SKM-1 treated with dmso at 0.1 percent for 144 hours (cell line): ENCODE results near the gene NFS1.
A peak's percentile ranks its signal among the peaks of the same experiment; 100 is the strongest.

ENCODE experiments used
- DNase-seq: peaks from one replicate; lab custom pipeline; 2025; ENCODE audit not compliant: unreplicated experiment; lab: John Stamatoyannopoulos, UW

The NFS1 gene

GRCh38 chr20:35644806-35645205 lies 54.3 kb downstream of the NFS1 start:
- no peak for DNase-seq

GRCh38 chr20:35643045-35643444 lies 56.1 kb downstream of the NFS1 start:
- no peak for DNase-seq

DNA sequence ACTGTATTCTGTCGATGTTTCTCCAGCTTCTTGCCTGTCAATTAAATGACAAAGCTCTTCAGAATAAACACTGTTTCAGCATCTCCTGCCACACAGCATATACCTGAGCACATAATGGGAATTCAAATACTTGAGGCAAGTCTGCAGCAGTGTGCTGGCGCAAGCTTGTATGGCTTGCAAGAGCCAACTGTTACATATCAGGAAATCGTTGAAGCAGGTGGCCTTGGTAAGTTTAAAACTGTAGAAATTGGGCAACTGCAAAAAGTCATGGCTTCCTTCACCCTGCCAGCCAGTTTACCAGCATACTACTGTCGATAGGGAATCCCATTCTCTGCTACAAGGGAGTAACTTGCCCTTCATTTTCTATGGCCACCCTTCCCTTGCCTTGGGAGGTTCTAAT lies 57.4 kb downstream of the NFS1 start:
- DNase-seq, result no peak

- no peak for DNase-seq
These were observed 58.4 kb downstream of the NFS1 start for GRCh38 chr20:35640724-35641123.

- no peak for DNase-seq
These were observed 60.4 kb downstream of the NFS1 start for GRCh38 chr20:35638751-35639150.

- no peak for DNase-seq
These were observed 61.9 kb downstream of the NFS1 start for GRCh38 chr20:35637276-35637675.

DNA sequence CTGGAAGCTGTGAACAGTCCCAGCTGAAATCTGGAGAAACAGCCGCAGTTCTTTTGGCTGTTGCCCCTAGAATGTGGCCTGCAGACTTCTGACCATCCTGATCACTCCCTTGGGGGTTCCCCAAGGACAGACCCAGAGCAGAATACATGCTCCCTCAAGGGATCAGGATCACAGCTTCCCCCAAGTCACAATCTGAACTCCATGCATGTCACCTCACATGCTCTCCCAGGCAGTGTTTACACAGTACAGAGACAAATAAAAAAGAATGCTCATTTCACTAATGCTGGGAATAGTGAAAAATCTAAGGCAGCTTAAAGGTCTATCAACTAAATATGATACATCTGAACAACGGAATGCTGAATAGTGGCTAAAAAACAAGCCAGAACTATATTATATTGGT lies 63.1 kb downstream of the NFS1 start:
- no peak for DNase-seq

GRCh38 chr20:35635652-35636051 lies 63.5 kb downstream of the NFS1 start:
- DNase-seq, result no peak

DNA sequence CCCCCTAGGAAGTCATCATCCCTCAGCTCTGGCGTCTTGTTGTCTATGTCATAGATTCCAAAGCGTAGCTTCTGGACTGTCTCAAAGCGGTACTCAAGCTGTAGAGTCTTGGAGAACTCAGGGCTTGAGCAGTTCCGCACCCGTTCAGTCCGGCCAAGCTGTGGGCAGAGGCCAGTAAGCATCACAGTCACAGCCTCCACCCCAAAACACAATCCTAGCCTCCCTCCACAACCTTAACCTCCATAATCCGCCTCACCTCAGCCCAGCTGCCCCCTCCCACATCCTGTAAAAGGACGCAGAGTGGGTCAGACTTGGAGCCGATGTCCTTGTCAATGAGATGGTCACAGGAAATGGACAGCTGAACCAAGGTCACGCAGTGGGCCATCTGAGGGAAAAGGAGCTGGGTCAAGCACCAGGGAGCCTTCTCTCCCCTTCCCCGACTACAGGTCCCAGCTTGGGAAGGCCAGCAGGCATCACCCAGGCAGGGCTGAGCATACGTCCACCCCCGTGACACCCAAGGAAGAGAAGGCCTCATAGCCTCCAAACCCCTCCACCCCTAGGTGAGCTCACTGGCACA lies 66.5 kb downstream of the NFS1 start:
- DNase-seq, result no peak

- no peak for DNase-seq
These were observed 68.5 kb downstream of the NFS1 start for GRCh38 chr20:35630636-35631035.

- DNase-seq, result peak; percentile 21
These were observed 69.6 kb downstream of the NFS1 start for GRCh38 chr20:35629427-35630145.

DNA sequence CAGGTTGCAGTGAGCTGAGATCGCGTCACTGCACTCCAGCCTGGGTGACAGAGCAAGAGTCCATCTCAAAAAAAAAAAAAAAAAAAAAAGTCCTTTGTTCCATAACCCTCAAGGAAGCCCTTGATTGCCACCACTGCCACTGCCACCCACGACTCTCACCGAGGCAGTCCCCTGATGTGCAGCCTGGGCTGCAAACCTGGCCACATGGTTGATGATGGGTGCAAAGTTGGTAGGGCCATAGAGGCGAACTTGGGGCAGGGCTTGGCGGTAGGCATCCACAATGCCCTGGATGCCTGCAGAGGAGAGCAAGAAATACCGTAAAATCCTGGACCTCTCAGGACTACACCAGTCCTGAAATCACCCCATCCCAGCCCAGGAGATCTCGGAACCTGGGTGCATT lies 72.0 kb downstream of the NFS1 start:
- DNase-seq, result no peak

GRCh38 chr20:35626386-35627001 lies 72.7 kb downstream of the NFS1 start:
- DNase-seq, result no peak

GRCh38 chr20:35625584-35626385 lies 73.4 kb downstream of the NFS1 start:
- DNase-seq, result no peak

DNA sequence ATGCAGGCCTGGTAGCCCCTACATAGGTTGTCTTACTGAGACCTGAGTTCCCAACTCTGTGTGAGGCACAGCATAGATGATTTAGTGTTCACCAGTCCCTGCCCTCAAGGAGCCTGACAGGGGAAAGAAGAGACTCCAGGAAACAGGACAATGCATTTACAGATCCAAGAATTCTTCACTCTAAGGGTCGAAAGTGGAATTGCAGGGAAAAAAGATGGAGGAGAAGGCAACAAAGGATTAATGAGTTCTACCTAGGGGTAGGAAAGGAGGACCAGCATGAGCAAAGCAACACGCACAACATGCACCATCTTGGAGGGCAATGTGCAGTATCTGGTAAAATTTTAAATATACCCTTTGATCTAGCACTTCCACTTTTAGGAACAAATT lies 77.6 kb downstream of the NFS1 start:
- DNase-seq, result no peak

- no peak for DNase-seq
These were observed 78.2 kb downstream of the NFS1 start for GRCh38 chr20:35620818-35621559.

DNA sequence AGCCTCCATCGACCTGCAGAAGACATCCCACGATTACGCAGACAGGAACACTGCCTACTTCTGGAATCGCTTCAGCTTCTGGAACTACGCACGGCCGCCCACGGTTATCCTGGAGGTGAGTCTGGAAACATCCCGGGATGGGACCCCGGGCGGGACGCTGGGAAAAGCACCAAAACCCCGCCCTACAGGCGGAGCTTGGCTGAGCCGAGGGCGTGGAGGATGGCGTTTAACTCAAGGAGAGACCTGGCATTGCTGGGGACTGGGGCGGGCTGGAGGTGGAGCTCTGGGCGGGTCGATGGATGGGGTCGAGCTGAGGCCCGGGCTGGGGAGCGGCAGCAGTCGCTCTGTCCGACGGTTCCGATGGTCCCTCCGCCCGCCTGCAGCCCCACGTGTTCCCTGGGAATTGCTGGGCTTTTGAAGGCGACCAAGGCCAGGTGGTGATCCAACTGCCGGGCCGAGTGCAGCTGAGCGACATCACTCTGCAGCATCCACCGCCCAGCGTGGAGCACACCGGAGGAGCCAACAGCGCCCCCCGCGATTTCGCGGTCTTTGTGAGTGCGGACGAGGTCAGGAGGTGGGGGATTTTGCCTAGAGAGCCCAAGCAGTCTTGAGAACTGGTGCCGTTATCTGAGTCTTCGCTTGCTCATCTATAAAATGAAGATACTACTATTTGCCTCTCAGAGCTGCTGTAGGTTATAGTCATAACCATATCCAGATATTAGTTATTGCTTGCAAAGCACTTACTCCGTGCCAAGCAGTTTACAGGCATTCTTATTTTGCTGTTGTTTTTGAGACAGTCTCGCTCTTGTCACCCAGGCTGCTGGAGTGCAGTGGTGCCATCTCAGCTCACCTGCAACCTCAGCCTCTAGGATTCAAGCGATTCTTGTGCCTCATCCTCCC lies 79.7 kb downstream of the NFS1 start:
- DNase-seq, result peak; percentile 28

GRCh38 chr20:35618263-35619131 lies 80.7 kb downstream of the NFS1 start:
- DNase-seq, result no peak
